ENCODE results near the gene ABCB1. TPM values are rescaled to one million over a fixed set of nuclear protein-coding genes. Genes with fewer than 3 reads are reported as not detected.

Gene ABCB1
- total and polyA plus RNA-seq, 2 of the 13 experiments (the other 11 are each of a cell fraction or from before 2014, with no cell fraction given) = 42.8 to 52.6 TPM

DNA sequence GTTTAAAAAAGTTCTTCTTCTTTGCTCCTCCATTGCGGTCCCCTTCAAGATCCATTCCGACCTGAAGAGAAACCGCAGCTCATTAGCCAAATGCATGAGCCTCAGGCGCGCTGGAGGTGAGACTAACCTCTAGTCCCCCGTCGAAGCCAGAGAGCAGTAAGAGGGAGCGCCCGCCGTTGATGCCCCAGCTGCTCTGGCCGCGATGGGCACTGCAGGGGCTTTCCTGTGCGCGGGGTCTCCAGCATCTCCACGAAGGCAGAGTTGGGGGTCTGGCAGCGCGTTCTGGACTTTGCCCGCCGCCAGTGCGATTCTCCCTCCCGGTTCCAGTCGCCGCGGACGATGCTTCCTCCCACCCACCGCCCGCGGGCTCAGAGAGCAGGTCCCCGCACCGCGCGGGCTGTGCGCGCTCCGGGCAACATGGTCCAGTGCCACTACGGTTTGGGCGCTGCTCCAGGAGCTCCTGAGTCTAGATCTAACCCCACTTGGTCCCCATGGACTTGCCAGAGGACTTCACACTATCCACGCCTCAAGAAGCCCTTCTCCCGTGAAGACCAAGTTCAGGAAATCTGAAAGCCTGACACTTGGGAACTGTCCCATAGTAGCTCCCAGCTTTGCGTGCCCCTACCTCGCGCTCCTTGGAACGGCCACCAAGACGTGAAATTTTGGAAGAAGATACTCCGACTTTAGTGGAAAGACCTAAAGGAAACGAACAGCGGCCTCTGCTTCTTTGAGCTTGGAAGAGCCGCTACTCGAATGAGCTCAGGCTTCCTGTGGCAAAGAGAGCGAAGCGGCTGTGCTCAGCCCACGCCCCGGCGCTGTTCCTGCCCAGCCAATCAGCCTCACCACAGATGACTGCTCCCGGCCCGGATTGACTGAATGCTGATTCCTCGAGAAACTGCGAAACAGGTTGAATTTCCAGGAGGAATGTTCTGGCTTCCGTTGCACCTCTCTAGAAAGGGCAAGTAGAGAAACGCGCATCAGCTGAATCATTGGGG, at the start of gene ABCB1 (continued):
- TF ChIP-seq PAWR (CRISPR knock-in tag; IDR thresholded peaks at IDR 0.05; ENCODE audit: borderline replicate concordance) (no peak), HMGA1 (CRISPR knock-in tag; conservative IDR thresholded peaks at IDR 0.05) (no peak), TEAD3 (CRISPR knock-in tag; optimal IDR thresholded peaks at IDR 0.05; ENCODE audit: borderline replicate concordance) (no peak), MTA3 (CRISPR knock-in tag; IDR thresholded peaks at IDR 0.05) (no peak), KDM1A (CRISPR knock-in tag; IDR thresholded peaks at IDR 0.05) (no peak), ZNF598 (CRISPR knock-in tag; IDR thresholded peaks at IDR 0.05; ENCODE audit: borderline replicate concordance) (0 out of 2 replicates have a peak, but pooled peaks have one; percentile 51), ZNF484 (CRISPR knock-in tag; IDR thresholded peaks at IDR 0.05; ENCODE audit: borderline replicate concordance, low read depth) (no peak), ZNF30 (CRISPR knock-in tag; IDR thresholded peaks at IDR 0.05) (no peak), U2AF2 (IDR thresholded peaks at IDR 0.05; ENCODE audit: low read depth, low read length) (no peak), KDM6A (CRISPR knock-in tag; IDR thresholded peaks at IDR 0.05; ENCODE audit: low read depth) (no peak), ZNF543 (CRISPR knock-in tag; IDR thresholded peaks at IDR 0.05) (0 out of 2 replicates have a peak, but pooled peaks have one; percentile 41), NFYB (CRISPR knock-in tag; IDR thresholded peaks at IDR 0.05) (peak; percentile 76), NR2F2 (IDR thresholded peaks at IDR 0.05; ENCODE audit: borderline replicate concordance, low read depth) (peak; percentile 22; the same call in 1 of the 2 replicates), SP1 (IDR thresholded peaks at IDR 0.05) (no peak), SP1 (CRISPR knock-in tag; IDR thresholded peaks at IDR 0.05) (no peak), POLR2A (IDR thresholded peaks at IDR 0.05; ENCODE audit: insufficient read depth in 1 of 2, low read depth in 2 of 2, low read length in 2 of 2) (peak; percentile 84 to 92), PLRG1 (conservative IDR thresholded peaks at IDR 0.05) (no peak), TARDBP (CRISPR knock-in tag; IDR thresholded peaks at IDR 0.05) (0 out of 2 replicates have a peak, but pooled peaks have one; percentile 15), ZNF446 (CRISPR knock-in tag; IDR thresholded peaks at IDR 0.05) (no peak; the same call in 1 of the 2 replicates), ZZZ3 (CRISPR knock-in tag; IDR thresholded peaks at IDR 0.05; ENCODE audit: borderline replicate concordance) (no peak), TBX3 (IDR thresholded peaks at IDR 0.05; ENCODE audit: borderline replicate concordance) (no peak), ZNF230 (CRISPR knock-in tag; IDR thresholded peaks at IDR 0.05) (0 out of 2 replicates have a peak, but pooled peaks have one; percentile 50), ZC3H4 (CRISPR knock-in tag; IDR thresholded peaks at IDR 0.05; ENCODE audit: borderline replicate concordance) (no peak), ZNF788 (CRISPR knock-in tag; IDR thresholded peaks at IDR 0.05; ENCODE audit: borderline replicate concordance) (peak; percentile 53; the same call in 1 of the 2 replicates)
- TF ChIP-seq, protein P1, sequence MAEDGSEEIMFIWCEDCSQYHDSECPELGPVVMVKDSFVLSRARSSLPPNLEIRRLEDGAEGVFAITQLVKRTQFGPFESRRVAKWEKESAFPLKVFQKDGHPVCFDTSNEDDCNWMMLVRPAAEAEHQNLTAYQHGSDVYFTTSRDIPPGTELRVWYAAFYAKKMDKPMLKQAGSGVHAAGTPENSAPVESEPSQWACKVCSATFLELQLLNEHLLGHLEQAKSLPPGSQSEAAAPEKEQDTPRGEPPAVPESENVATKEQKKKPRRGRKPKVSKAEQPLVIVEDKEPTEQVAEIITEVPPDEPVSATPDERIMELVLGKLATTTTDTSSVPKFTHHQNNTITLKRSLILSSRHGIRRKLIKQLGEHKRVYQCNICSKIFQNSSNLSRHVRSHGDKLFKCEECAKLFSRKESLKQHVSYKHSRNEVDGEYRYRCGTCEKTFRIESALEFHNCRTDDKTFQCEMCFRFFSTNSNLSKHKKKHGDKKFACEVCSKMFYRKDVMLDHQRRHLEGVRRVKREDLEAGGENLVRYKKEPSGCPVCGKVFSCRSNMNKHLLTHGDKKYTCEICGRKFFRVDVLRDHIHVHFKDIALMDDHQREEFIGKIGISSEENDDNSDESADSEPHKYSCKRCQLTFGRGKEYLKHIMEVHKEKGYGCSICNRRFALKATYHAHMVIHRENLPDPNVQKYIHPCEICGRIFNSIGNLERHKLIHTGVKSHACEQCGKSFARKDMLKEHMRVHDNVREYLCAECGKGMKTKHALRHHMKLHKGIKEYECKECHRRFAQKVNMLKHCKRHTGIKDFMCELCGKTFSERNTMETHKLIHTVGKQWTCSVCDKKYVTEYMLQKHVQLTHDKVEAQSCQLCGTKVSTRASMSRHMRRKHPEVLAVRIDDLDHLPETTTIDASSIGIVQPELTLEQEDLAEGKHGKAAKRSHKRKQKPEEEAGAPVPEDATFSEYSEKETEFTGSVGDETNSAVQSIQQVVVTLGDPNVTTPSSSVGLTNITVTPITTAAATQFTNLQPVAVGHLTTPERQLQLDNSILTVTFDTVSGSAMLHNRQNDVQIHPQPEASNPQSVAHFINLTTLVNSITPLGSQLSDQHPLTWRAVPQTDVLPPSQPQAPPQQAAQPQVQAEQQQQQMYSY (CRISPR knock-in tag; IDR thresholded peaks at IDR 0.05) = no peak
- TF ChIP-seq, protein P2, sequence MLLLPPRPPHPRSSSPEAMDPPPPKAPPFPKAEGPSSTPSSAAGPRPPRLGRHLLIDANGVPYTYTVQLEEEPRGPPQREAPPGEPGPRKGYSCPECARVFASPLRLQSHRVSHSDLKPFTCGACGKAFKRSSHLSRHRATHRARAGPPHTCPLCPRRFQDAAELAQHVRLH (CRISPR knock-in tag; IDR thresholded peaks at IDR 0.05; ENCODE audit: borderline replicate concordance, low read depth) = peak; percentile 67
- TF ChIP-seq, protein P3, sequence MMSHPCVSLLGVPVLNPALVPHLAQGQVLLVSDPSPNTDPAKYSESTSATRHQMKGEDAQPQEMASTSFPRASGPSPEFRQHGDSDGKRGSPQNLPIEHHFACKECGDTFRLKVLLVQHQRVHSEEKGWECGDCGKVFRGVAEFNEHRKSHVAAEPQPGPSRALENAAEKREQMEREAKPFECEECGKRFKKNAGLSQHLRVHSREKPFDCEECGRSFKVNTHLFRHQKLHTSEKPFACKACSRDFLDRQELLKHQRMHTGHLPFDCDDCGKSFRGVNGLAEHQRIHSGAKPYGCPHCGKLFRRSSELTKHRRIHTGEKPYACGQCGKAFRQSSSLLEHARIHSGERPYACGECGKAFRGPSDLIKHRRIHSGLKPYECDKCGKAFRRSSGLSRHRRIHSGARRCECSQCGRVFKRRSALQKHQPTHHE (CRISPR knock-in tag; IDR thresholded peaks at IDR 0.05; ENCODE audit: borderline replicate concordance) = peak; percentile 72; the same call in 1 of the 2 replicates
